ENCODE results near the gene PLK2.

Gene PLK2

DNA sequence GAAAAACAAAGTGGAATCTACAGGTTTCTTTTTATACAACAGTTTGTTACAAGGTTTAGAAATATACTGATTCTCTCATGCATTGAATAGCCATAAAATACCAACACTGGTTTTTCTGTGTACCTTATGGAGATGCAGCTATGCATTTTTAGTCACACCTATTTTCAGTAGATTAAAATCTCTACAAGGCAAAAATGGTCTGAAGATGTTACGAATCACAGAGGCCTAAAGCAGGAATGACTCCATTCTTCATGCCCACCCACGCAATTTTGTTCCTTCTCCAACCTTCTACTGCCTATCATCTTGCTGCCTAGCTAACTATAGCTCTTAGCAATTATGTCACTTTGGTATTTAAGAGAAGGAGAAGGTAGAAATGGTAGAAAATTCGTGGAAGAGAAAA lies 9.9 kb downstream of the PLK2 start:
- no peak for DNase-seq (ENCODE audit: low read depth)

DNA sequence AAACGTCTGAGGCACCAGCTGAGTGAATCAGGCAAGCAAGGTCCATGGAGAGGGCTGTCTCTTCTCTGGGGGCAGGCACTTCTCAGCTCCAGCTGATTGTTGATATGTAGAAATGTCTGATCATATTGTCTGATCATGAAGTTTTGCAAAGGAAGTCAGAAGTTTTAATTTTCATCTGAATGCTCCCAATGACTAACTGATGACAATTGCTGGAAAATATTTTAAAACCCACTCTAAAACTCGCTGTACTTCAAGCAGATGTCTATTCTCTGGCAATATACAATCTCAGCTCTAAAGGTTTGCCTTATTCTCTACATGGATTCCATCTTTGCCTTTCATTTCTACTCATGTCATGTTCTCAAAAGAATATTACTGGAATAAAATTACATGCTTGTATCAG lies 12.7 kb downstream of the PLK2 start:
- DNase-seq (ENCODE audit: low read depth): no peak

DNA sequence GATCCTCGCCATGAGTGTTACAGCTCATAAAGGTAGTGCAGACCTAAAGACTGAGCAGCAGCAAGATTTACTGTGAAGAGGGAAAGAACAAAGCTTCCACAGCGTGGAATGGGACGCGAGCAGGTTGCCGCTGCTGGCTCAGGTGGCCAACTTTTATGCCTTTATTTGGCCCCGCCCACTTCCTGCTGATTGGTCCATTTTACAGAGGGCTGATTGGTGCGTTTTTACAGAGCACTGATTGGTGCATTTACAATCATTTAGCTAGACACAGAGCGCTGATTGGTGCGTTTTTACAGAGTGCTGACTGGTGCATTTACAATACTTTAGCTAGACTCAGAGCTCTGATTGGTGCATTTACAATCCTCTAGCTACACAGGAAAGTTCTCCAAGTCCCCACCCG lies 13.9 kb downstream of the PLK2 start:
- DNase-seq (ENCODE audit: low read depth): no peak

DNA sequence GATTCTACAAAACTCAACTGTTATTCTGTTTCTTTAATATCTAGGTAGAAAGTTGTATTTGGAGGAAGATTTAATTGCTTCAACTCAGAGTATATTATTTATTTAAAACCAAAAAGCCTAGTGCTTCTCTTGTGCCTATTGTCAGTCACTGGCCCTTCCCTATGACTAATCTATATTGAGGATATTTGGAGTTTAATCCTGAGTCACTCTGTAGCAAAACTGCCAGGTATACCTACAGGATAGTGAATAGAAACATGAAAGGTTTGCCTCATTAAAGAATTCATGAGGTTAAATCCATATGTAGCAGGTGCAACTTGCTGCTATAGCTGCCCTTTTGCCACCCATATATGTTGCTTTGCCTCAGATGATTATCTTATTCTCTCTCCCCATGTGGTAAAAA lies 15.1 kb downstream of the PLK2 start:
- DNase-seq (ENCODE audit: low read depth): no peak

DNA sequence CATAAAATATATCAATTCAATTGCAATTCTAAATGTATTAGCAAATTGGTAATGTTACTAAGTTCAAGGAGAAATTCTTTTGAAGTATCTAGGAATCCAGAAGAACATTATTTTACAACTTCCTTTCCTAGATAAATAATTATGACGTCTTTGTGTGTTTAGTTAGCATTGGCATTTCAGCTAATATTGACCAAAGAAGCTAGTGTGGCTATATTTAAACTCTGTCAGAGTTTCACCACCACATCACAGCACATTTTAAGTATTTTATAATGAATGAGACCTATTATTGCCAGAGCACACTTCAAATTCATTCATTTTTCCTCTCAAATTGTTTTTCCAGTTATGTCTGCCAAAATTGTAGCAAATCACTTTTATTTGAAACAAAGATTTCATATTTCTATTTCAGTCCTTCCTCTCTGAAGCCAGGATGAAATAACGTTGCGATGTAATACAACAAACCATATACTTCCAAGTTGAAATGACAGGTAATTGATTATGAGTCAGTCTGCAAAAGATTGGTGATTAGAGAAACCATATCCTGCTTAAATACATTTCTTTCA lies 18.9 kb downstream of the PLK2 start:
- no peak for DNase-seq (ENCODE audit: low read depth)

DNA sequence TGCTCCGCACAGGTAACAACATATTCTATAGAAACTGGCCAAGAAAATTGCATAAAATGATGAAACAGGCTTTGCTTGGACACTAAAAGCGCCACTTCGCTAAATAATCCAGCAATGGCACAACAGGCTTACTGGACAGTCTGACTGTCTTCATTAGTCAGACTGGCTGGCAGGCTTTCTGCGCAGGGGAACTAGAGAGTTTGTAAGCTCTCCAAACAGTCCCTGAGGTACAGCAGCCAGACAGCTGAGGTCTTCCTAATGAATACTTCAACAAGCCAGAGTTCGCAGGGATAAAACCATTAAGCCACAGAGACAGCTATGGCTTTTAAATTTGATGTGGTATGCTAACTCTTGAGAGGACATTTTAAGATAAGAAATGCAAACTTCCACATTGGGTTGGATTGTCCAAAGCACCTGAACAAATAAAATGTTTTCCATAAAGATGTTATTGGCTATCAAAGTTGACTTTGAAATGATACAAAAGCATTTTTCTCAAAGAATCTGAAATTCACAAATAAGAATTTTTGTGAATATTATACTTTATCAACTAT lies 20.7 kb downstream of the PLK2 start:
- DNase-seq (ENCODE audit: low read depth): no peak

DNA sequence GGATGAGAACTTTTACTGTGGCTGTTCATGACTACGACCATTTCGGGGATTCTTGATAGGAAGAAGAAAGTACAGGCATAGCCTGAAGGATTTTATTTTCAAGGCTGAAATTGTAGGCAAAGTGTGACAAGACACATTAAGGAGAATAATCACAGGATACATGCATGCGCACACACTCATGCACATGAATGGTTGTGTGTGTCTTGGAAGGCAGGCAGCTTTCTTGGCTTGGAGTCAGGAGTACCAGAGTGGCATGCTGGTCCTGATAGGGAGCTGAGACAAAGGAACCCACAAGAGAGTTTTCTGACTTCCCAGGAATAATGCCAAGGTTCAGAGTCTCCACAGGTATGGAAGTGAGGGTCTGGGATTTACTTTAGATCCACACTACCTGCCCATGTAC lies 22.2 kb downstream of the PLK2 start:
- DNase-seq (ENCODE audit: low read depth): no peak

DNA sequence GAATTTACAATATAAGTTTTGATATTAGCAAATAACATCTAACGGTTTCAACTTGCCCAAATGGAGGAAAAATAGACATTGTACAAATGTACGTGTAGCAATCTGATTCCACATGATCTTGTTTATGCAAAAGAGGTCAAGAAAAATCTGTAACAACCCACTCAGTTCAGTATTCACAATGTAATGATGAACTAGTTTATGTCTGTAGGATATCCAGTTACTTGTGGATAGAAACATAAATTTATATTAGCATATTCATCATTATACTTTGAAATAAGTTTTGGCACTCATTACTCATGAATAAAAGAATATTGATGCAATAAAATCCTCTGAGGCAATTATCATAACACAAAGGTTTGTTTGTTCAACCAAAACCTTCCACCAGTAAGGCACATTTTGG lies 28.1 kb downstream of the PLK2 start:
- no peak for DNase-seq (ENCODE audit: low read depth)

DNA sequence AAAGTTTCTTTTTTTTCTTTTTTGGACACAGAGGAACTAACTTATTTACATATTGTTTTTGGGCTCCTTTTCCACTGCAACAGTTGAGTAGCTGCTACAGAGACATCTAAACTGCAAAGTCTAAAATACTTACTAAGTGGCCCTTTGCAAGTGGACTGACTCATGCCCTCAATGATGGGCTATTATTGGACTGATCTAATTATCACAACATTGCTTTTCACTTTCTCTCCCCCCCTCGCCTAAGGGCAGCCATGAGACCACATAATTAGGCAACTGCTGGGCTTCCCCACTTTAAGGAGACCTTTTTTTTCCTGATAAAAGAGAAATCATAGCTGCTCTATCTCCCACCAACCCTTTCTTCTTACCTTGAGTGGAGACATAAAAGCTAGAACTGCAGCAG lies 47.0 kb downstream of the PLK2 start:
- DNase-seq (ENCODE audit: low read depth): no peak

DNA sequence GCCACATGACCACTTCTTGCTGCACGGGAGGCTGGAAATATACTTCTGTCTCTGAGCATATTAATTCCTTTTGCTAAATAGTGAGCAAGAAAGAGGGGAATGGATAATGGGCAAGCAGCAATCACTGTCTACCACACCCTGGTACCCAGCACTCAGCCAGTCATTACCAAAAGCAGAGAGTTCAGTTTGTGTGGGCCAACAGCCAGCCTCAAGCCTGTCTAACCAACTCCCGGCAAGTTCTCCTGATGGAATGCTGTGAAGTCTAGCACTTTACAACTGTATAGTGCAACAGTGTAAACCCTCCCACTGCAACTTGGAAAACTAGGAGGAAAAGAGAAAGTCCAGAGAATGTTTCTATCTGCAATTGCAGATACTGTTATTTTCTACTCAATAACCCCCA lies 47.8 kb downstream of the PLK2 start:
- DNase-seq (ENCODE audit: low read depth): no peak

DNA sequence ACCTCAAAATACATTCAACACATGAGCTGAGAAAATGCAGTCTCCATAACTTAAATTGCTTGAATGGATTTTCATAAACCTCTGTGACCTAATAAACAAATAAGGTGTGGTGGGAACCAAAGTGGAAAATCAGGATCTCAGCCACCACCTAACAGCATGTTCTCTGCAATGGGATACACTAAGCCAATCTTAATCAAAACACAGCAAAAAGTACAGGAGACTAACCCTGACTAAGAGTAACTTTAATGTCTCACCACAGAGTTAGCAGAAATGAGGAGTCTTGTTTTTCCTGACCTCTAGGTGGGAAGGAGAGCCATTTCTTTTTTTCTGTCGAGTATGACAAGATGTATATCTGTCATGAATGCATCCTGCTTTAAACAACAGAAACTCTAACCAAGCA lies 48.5 kb downstream of the PLK2 start:
- DNase-seq (ENCODE audit: low read depth): no peak

DNA sequence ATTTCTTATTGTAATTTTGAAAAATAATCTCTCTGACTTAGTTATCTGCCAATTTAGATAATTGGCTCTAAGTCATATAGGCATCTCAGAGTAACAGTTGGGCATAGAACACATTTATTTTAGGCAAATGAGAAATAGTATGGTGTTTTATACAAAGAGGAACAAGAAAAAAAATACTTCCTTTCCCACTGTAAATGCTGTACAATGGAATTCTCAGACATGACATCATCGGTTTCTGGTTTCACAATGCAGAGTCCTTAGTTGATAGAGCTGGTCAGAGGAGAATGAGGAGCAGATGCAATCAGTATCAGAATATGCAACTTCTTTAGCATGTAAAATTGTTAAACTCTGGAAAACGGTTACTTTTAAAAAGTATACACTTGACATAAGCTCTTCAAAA lies 49.4 kb downstream of the PLK2 start:
- DNase-seq (ENCODE audit: low read depth): peak; percentile 51

DNA sequence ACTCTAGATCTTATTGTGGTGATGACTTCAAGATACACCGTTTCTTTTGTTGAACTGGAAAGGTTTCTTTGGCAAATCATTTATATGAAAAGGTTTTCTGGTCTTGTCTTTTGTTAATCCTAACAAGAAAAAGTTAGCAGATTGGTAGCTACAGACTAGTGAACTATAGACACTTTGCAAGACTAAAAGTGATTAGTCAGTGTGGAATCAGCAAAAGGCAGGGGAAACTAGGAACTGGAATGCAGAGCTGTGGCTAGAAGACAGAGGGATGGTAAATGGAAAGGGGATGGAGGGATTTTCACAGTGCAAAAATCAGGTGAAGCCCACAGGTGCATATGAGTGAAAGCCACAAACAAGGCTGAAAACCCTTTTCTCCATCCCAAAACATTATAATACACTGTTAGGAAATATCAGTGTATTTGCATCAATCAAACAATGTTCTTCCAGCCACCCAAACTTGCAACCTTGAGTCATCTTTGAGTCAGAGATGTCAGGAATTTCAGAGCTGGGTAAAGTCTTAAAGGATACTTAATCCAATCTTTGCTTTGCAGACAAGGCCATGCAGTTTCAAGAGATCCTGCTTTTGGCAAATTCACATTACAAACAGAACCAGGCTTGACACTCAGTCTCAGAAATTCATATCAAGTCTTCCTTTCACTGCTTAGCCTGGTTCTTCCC lies 52.7 kb downstream of the PLK2 start:
- peak; percentile 57 for DNase-seq (ENCODE audit: low read depth)

DNA sequence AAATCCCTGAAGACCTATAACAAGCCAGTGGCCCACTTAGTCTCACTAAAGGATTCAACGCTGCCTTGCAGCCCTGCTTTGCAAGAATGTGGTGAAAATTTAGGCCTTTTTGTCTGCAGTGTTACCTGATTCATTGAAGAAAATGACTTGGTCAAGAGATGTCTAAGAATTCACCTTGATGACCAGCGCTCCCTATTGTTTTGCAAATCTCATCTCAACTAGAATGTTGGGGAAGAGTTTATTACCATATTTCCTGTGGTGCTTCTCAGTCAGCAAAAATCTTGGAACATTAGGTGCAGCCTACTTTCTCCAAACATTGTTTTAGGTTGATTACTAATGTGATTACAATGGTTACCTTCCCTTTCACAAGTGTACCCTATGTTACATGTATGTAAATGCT lies 53.5 kb downstream of the PLK2 start:
- no peak for DNase-seq (ENCODE audit: low read depth)

DNA sequence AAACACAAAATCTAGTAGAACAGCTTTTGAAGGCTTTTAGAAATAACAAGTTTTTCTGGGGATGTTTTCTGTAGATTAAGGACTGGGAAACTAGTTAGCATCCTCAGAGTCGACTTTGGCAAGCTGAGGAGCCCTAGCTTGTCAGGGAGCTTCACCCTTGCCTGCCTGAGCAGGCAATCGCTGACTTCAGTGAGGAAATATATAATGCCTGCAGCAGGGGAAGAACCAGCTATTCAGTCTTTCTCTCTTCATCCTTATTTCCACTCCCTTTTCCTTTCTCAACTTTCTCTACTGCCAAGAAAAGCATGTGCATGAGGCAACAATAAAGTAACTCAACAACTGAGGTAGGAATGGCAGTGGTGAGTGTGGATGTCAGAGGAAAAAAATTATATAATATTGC lies 54.7 kb downstream of the PLK2 start:
- no peak for DNase-seq (ENCODE audit: low read depth)

DNA sequence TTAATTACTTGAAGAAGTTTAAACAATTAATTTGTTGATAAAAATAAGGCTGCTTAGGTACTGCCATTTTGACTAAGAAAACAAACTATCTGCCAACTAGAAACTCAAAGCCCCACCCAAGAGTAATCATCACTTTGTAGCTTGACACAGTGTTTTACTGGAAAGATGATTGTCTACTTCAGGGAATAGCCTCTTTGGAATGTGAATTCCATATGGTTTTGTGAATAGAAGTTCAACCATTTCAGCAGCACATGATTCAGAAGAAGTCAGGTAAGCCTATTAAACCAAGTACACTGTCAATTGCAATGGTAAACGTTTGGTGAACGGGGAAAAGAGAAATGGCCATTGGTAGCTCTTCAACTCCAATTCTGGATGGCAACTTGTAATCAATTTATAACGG lies 55.2 kb downstream of the PLK2 start:
- no peak for DNase-seq (ENCODE audit: low read depth)

All from GM04503 (cell line).